ENCODE results near the gene VSTM4.

- TF ChIP-seq POLR2A (IDR thresholded peaks at IDR 0.05; ENCODE audit: low read depth, low read length) (no peak), POU2F2 (IDR thresholded peaks at IDR 0.05; ENCODE audit: low read depth, low read length) (no peak), SPI1 (IDR thresholded peaks at IDR 0.05; ENCODE audit: low read depth, low read length) (no peak), TAF1 (IDR thresholded peaks at IDR 0.05; ENCODE audit: low read depth, low read length) (no peak), POLR2AphosphoS5 (IDR thresholded peaks at IDR 0.05; ENCODE audit: low read depth, low read length) (no peak), PAX5 (IDR thresholded peaks at IDR 0.05; ENCODE audit: insufficient read depth, low read length, severe bottlenecking) (no peak)
Observed at GRCh38 chr10:49123981-49124950, 8.9 kb upstream of the VSTM4 start.
